B cell (primary cell): Measurements from ENCODE around the gene COL11A1. TPM values are rescaled to one million over a fixed set of nuclear protein-coding genes. Genes with fewer than 3 reads are reported as not detected.

Experiments used
- ATAC-seq: fragments of 200-7000 bp; cut with Tn5 transposase; one replicate; pipeline ENCODE4 v1.10.0; 2021; ENCODE audit warnings: low read depth, mild to moderate bottlenecking, moderate number of reproducible peaks, moderate library complexity
- CTCF ChIA-PET: fragments of 350-600 bp; sonication (Branson Sonifier 250); formaldehyde crosslinking; loops from one replicate; lab custom pipeline; 2021; ENCODE audit warnings: antibody characterized with exemption, inconsistent platforms; lab: Charles Lee
- POLR2A ChIA-PET: fragments of 350-600 bp; sonication (Branson Sonifier 250); formaldehyde crosslinking; loops from one replicate; lab custom pipeline; 2021; ENCODE audit warnings: antibody characterized with exemption; lab: Charles Lee
- DNase-seq: peaks from one replicate; pipeline ENCODE4 v3.0.0; 2013
- H2AFZ ChIP-seq: 2 replicates; pipeline ENCODE4 v1.6.1; 2012; ENCODE audit warnings: mild to moderate bottlenecking, low read depth, low read length; ENCODE audit not compliant: insufficient read depth, poor library complexity, severe bottlenecking
- H3K27ac ChIP-seq, 2 donors: 1 replicate in 1 of 2; 2 replicates in 1 of 2; pipeline ENCODE4 v1.5.1; 2012 to 2013; ENCODE audit warnings: low read length in 2 of 2, mild to moderate bottlenecking in 2 of 2, moderate library complexity in 1 of 2
- H3K27me3 ChIP-seq, 4 experiments: fragments of 200-600 bp in 1 of 4; sonication (generic) in 1 of 4; replicated peaks in 1 of 4; 1 replicate in 2 of 4; 2 replicates in 2 of 4; pipeline versions ENCODE4 v1.6.1 to v1.7.0; 2013 to 2016; ENCODE audit warnings: low read length in 3 of 4, mild to moderate bottlenecking in 2 of 4, mixed read lengths in 1 of 4, moderate library complexity in 1 of 4; ENCODE audit not compliant: insufficient read depth in 4 of 4, control insufficient read depth in 3 of 4; ENCODE audit errors: control extremely low read depth in 1 of 4
- H3K36me3 ChIP-seq, 2 experiments: replicated peaks in 1 of 2; 1 replicate in 1 of 2; 2 replicates in 1 of 2; pipeline versions ENCODE4 v1.6.1 to v1.7.1; 2013; ENCODE audit warnings: low read length in 1 of 2; ENCODE audit not compliant: insufficient read depth in 2 of 2, control insufficient read depth in 1 of 2; ENCODE audit errors: control extremely low read depth in 1 of 2, extremely low read depth in 1 of 2
- H3K4me1 ChIP-seq, 2 donors: fragments of 200-600 bp in 1 of 2; sonication (generic) in 1 of 2; 1 replicate in 1 of 2; 2 replicates in 1 of 2; pipeline versions ENCODE4 v1.5.1 to v1.6.1; 2013 to 2017; ENCODE audit warnings: low read length in 2 of 2; ENCODE audit not compliant: control insufficient read depth in 2 of 2, insufficient read depth in 2 of 2
- H3K4me2 ChIP-seq: replicated peaks from 2 replicates; pipeline ENCODE3; 2012; ENCODE audit warnings: mild to moderate bottlenecking, low read depth, low read length; ENCODE audit not compliant: poor library complexity, severe bottlenecking
- H3K4me3 ChIP-seq, 5 experiments: fragments of 200-600 bp in 1 of 5; sonication (generic) in 1 of 5; 1 replicate in 3 of 5; 2 replicates in 2 of 5; pipeline versions ENCODE4 v1.5.1 to v1.7.0; 2011 to 2016; ENCODE audit warnings: low read length in 4 of 5, mild to moderate bottlenecking in 4 of 5, low read depth in 2 of 5, control low read depth in 1 of 5, moderate library complexity in 1 of 5; ENCODE audit not compliant: insufficient read depth in 1 of 5; ENCODE audit errors: control extremely low read depth in 1 of 5, extremely low read depth in 1 of 5
- H3K79me2 ChIP-seq: fragments of 200-600 bp; sonication (generic); one replicate; pipeline ENCODE4 v1.6.0; 2016; ENCODE audit warnings: low read length; ENCODE audit not compliant: control insufficient read depth, insufficient read depth
- H3K9ac ChIP-seq: fragments of 200-600 bp; sonication (generic); 2 replicates; pipeline ENCODE4 v1.6.1; 2017; ENCODE audit warnings: mild to moderate bottlenecking, low read length, moderate library complexity
- H3K9me3 ChIP-seq, 3 donors: one replicate each; pipeline versions ENCODE4 v1.6.1 to v1.7.1; 2013; ENCODE audit warnings: low read length in 2 of 3; ENCODE audit not compliant: control insufficient read depth in 2 of 3, insufficient read depth in 1 of 3; ENCODE audit errors: control extremely low read depth in 1 of 3
- H4K20me1 ChIP-seq: 2 replicates; pipeline ENCODE4 v1.6.0; 2012; ENCODE audit warnings: mild to moderate bottlenecking, low read length; ENCODE audit not compliant: insufficient read depth, control insufficient read depth, poor library complexity, severe bottlenecking
- H3K27ac Mint-ChIP-seq: one replicate; pipeline ENCODE4 v1.8.0; 2021; ENCODE audit warnings: mixed read lengths
- H3K27me3 Mint-ChIP-seq: one replicate; pipeline ENCODE4 v1.8.0; 2021; ENCODE audit warnings: mixed read lengths
- H3K4me1 Mint-ChIP-seq: one replicate; pipeline ENCODE4 v1.8.0; 2021; ENCODE audit warnings: mixed read lengths
- H3K4me3 Mint-ChIP-seq: one replicate; pipeline ENCODE4 v1.8.0; 2021; ENCODE audit warnings: mixed read lengths
- H3K9me3 Mint-ChIP-seq: one replicate; pipeline ENCODE4 v1.8.0; 2022; ENCODE audit warnings: mixed read lengths; ENCODE audit not compliant: insufficient read depth
- EZH2 ChIP-seq: IDR thresholded peaks from 2 replicates; pipeline ENCODE4 v1.6.1; 2012; ENCODE audit warnings: borderline replicate concordance, low read depth, mild to moderate bottlenecking, moderate library complexity, low read length; ENCODE audit not compliant: insufficient read depth, poor library complexity, severe bottlenecking
- WGBS: methylation state at CpG from one replicate; pipeline ENCODE4 v1.1.5; 2013; ENCODE audit warnings: missing lambda C conversion rate; ENCODE audit not compliant: insufficient coverage; 5-methylcytosine and 5-hydroxymethylcytosine counted together
- intact Hi-C: fragments of 100-400 bp; cut with micrococcal nuclease; formaldehyde crosslinking; loops from one replicate; pipeline ENCODE4 v1.10.0; 2022
- polyA plus RNA-seq: library from polyadenylated mRNA; depleted of rRNA; stranded (reverse); fragments of >200 nt; gene quantifications from 2 replicates; pipeline ENCODE4 v1.2.3, GENCODE V29; 2012
- total RNA-seq, 2 donors: library from RNA; stranded (reverse); fragments of 120-200 nt in 1 of 2; gene quantifications; 1 replicate in 1 of 2; 2 replicates in 1 of 2; pipeline versions ENCODE4 v1.2.3 to v1.2.4, GENCODE V29; 2013 to 2022
- TF ChIP-seq, protein P1 (sequence below): fragments of 200-600 bp; IDR thresholded peaks from one replicate; pipeline ENCODE4 v1.8.0; 2022; ENCODE audit warnings: antibody characterized with exemption, mild to moderate bottlenecking

The COL11A1 gene
- total and polyA plus RNA-seq, 2 donors (not counting 1 experiment from before 2014, with no cell fraction given): not detected

DNA sequence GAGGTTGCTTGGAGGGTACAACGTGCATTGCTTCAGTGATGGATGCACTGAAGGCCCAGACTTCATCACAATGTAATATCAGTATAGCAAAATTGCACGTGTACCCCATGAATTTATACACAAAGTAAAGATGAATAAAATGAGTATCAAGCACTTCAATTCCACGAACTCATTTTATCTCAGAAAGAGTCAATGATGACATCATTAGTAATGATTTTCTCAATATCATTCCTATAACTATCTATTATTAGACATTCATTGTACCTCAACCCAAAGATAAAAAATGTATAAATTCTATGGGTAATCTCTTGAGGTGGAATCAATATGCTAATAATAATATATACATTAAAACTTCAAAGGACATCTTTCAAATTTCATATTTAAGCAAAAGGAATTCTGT lies 208.4 kb downstream of the COL11A1 start:
- ChIA-PET CTCF (no interaction called here), POLR2A (no interaction called here)
- no peak overlapping the region for H3K27ac ChIP-seq
- WGBS: no CpG with 5 or more reads among the region's 3 CpGs
- TF ChIP-seq, protein P1, sequence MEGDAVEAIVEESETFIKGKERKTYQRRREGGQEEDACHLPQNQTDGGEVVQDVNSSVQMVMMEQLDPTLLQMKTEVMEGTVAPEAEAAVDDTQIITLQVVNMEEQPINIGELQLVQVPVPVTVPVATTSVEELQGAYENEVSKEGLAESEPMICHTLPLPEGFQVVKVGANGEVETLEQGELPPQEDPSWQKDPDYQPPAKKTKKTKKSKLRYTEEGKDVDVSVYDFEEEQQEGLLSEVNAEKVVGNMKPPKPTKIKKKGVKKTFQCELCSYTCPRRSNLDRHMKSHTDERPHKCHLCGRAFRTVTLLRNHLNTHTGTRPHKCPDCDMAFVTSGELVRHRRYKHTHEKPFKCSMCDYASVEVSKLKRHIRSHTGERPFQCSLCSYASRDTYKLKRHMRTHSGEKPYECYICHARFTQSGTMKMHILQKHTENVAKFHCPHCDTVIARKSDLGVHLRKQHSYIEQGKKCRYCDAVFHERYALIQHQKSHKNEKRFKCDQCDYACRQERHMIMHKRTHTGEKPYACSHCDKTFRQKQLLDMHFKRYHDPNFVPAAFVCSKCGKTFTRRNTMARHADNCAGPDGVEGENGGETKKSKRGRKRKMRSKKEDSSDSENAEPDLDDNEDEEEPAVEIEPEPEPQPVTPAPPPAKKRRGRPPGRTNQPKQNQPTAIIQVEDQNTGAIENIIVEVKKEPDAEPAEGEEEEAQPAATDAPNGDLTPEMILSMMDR: no peak
- TF ChIP-seq EZH2: no peak
- H3K9me3 ChIP-seq: peaks cover 0 to 3% (median 0%) of the 10 kb centered on the region in 3 donors
- no peak overlapping the region for H2AFZ ChIP-seq
- Mint-ChIP-seq H3K4me3 (no peak overlapping the region), H3K27ac (no peak overlapping the region), H3K27me3 (no peaks in the 10 kb centered on the region), H3K9me3 (peaks cover 2% of the 10 kb centered on the region), H3K4me1 (no peaks in the 10 kb centered on the region)
- intact Hi-C loops: no loop called here
- no peak overlapping the region for H3K4me3 ChIP-seq
- H3K36me3 ChIP-seq: no peaks in the 10 kb centered on the region
- H3K9ac ChIP-seq: no peak overlapping the region
- no peak overlapping the region for H3K4me2 ChIP-seq
- no peaks in the 10 kb centered on the region for H4K20me1 ChIP-seq
- DNase-seq: no peak
- no peak for ATAC-seq
- H3K79me2 ChIP-seq: no peaks in the 10 kb centered on the region
- H3K27me3 ChIP-seq: no peaks in the 10 kb centered on the region
- H3K4me1 ChIP-seq: no peaks in the 10 kb centered on the region

- Mint-ChIP-seq H3K27me3 (no peaks in the 10 kb centered on the region), H3K4me3 (no peak overlapping the region), H3K9me3 (peaks cover 2% of the 10 kb centered on the region), H3K27ac (no peak overlapping the region), H3K4me1 (no peaks in the 10 kb centered on the region)
- ATAC-seq (no peak), DNase-seq (no peak)
- intact Hi-C loops: no loop called here
- Histone ChIP-seq H4K20me1 (no peaks in the 10 kb centered on the region), H3K9me3 (no peaks in the 10 kb centered on the region), H3K9ac (no peak overlapping the region), H3K27ac (no peak overlapping the region), H2AFZ (no peak overlapping the region), H3K4me1 (no peaks in the 10 kb centered on the region), H3K79me2 (no peaks in the 10 kb centered on the region), H3K27me3 (no peaks in the 10 kb centered on the region), H3K4me3 (no peak overlapping the region), H3K36me3 (no peaks in the 10 kb centered on the region), H3K4me2 (no peak overlapping the region)
- CTCF ChIA-PET: no interaction called here
- TF ChIP-seq EZH2: no peak
- TF ChIP-seq, protein P1: no peak
- POLR2A ChIA-PET: no interaction called here
- no CpG with 5 or more reads among the region's 3 CpGs for WGBS
These were observed 210.8 kb downstream of the COL11A1 start for GRCh38 chr1:102897557-102897956.
